SK-N-MC (cell line): Measurements from ENCODE around the gene TBC1D22B.

ENCODE experiments used
- EZH2 ChIP-seq: fragments of 200-600 bp; sonication (generic); IDR thresholded peaks from one replicate; pipeline ENCODE4 v1.6.1; 2017; ENCODE audit warnings: antibody characterized with exemption
- FOXP2 ChIP-seq: optimal IDR thresholded peaks from 2 replicates; pipeline ENCODE3; 2011; ENCODE audit warnings: mild to moderate bottlenecking, moderate library complexity; ENCODE audit not compliant: insufficient read depth; ENCODE audit errors: extremely low read length, control extremely low read depth
- POLR2AphosphoS5 ChIP-seq: IDR thresholded peaks from 2 replicates; pipeline ENCODE4 v1.6.1; 2012; ENCODE audit warnings: mild to moderate bottlenecking, low read depth, low read length, borderline replicate concordance

DNA sequence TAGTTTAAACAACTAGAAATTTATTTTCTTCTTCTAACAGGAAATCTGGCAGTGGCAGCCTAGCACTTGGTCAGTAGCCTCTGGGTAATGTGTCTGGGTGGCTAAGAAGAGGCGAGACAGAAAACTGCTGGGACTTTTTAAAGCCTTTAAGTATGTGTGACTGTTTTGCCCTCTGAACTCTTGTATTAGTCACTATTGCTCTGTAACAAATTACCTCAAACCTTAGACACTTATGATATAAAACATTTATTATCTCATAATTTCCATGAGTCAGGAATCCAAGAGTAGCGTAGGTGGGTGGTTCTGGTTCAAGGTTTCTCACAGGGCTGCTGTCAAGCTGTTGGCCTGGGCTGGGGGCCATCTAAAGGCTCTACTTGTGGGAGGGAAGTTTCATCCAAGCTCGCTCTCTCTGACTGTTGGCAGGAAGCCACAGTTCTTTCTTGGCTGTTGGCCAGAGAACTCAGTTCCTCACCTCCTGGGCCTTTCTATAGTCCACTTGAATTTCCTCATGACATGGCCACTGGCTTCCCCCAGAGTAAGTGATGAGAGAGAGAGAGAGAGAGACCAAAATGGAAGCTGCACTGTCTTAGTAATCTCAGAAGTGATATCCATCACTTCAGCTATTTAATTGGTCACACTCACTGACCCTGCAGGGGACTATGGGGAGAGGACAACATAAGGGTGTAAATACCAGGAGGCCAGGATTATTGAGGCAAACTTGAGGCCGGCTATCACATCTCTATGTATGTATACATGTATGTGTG, 17.4 kb upstream of the TBC1D22B start:
- TF ChIP-seq EZH2 = no peak
- TF ChIP-seq POLR2AphosphoS5 = no peak
- TF ChIP-seq FOXP2 = no peak
